ENCODE results near the gene MIPEP. TPM values are rescaled to one million over a fixed set of nuclear protein-coding genes. Genes with fewer than 3 reads are reported as not detected.

Gene MIPEP
- total RNA-seq, 2 donors from 2014 or later: 26.2 to 27.1 TPM

DNA sequence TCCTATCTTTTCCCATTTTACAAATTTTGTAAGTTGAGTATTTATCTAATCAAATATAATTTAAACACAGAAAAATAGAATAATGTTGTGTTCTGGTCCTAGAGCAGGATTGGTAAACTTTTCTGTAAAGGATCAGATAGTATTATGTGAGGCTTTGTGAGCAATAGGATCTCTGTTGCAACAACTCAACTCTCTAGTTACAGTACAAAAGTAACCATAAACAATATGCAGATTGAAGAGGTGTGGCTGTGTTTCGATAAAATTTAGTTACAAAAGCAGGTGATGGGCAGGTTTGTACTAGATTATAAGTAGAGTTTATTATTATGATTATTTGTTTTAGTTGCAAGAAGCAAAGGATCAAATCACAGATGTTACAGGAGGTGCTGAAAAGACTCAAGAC is 23.3 kb upstream of the MIPEP start:
- DNase-seq (ENCODE audit: low spot score): no peak
- H3K27me3 ChIP-seq (replicated peaks; ENCODE audit: insufficient read depth): no peaks in the 10 kb centered on the region
- no peaks in the 10 kb centered on the region for H3K4me1 ChIP-seq (replicated peaks)
- no peak overlapping the region for H3K27ac ChIP-seq
- H3K36me3 ChIP-seq: no peaks in the 10 kb centered on the region
- no peaks in the 10 kb centered on the region for H3K9me3 ChIP-seq
- TF ChIP-seq, protein P1, sequence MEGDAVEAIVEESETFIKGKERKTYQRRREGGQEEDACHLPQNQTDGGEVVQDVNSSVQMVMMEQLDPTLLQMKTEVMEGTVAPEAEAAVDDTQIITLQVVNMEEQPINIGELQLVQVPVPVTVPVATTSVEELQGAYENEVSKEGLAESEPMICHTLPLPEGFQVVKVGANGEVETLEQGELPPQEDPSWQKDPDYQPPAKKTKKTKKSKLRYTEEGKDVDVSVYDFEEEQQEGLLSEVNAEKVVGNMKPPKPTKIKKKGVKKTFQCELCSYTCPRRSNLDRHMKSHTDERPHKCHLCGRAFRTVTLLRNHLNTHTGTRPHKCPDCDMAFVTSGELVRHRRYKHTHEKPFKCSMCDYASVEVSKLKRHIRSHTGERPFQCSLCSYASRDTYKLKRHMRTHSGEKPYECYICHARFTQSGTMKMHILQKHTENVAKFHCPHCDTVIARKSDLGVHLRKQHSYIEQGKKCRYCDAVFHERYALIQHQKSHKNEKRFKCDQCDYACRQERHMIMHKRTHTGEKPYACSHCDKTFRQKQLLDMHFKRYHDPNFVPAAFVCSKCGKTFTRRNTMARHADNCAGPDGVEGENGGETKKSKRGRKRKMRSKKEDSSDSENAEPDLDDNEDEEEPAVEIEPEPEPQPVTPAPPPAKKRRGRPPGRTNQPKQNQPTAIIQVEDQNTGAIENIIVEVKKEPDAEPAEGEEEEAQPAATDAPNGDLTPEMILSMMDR (IDR thresholded peaks at IDR 0.05): no peak
- TF ChIP-seq POLR2AphosphoS5 (IDR thresholded peaks at IDR 0.05): no peak
- no peak for TF ChIP-seq POLR2A (IDR thresholded peaks at IDR 0.05)
- intact Hi-C loops (cut with DNase I): no loop called here
- 49% methylated on average over 1 of the region's 1 CpG for WGBS
- no peak overlapping the region for H3K4me3 ChIP-seq

GRCh38 chr13:23909606-23910005 is 20.4 kb upstream of the MIPEP start:
- no peak for DNase-seq (ENCODE audit: low spot score)
- TF ChIP-seq, protein P1 (IDR thresholded peaks at IDR 0.05): no peak
- TF ChIP-seq POLR2AphosphoS5 (IDR thresholded peaks at IDR 0.05) (no peak), POLR2A (IDR thresholded peaks at IDR 0.05) (no peak)
- H3K36me3 ChIP-seq: no peaks in the 10 kb centered on the region
- H3K27me3 ChIP-seq (replicated peaks; ENCODE audit: insufficient read depth): no peaks in the 10 kb centered on the region
- no peaks in the 10 kb centered on the region for H3K9me3 ChIP-seq
- no peaks in the 10 kb centered on the region for H3K4me1 ChIP-seq (replicated peaks)
- no peak overlapping the region for H3K4me3 ChIP-seq
- no peak overlapping the region for H3K27ac ChIP-seq
- intact Hi-C loops (cut with DNase I): no loop called here

- intact Hi-C loops (cut with DNase I): no loop called here
- 88% methylated on average over 2 of the region's 2 CpGs for WGBS
- Histone ChIP-seq H3K27me3 (replicated peaks; ENCODE audit: insufficient read depth) (no peaks in the 10 kb centered on the region), H3K36me3 (no peaks in the 10 kb centered on the region), H3K9me3 (no peaks in the 10 kb centered on the region), H3K27ac (no peak overlapping the region), H3K4me1 (replicated peaks) (no peaks in the 10 kb centered on the region), H3K4me3 (no peak overlapping the region)
- TF ChIP-seq POLR2AphosphoS5 (IDR thresholded peaks at IDR 0.05) (no peak), POLR2A (IDR thresholded peaks at IDR 0.05) (no peak)
- TF ChIP-seq, protein P1 (IDR thresholded peaks at IDR 0.05): no peak
- no peak for DNase-seq (ENCODE audit: low spot score)
These were observed 16.6 kb upstream of the MIPEP start for GRCh38 chr13:23905766-23906165.

DNA sequence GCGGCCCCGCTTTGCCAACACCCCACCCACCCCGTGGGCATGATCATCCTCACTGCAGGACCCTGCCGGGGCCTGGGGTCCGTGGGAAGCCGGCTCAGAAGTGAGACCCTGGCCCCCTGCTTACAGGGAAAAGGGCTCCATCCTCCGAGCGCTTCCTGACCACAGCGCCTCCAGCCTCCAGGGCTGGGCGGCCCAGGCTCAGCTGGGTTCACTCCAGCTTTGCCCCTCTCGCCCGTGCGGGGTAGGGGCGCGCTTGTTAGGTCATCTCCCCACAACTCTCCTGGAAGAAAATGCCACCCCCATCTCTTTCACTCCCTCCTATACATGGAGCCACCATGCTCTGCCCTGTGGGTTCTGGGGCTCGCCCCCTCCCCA is 14.7 kb upstream of the MIPEP start:
- Histone ChIP-seq H3K4me3 (no peak overlapping the region), H3K36me3 (no peaks in the 10 kb centered on the region), H3K27ac (no peak overlapping the region), H3K9me3 (no peaks in the 10 kb centered on the region), H3K27me3 (replicated peaks; ENCODE audit: insufficient read depth) (no peaks in the 10 kb centered on the region), H3K4me1 (replicated peaks) (no peaks in the 10 kb centered on the region)
- intact Hi-C loops (cut with DNase I): loop anchor here (5.0 kb wide), 1 partner anchor 108 kb away; no protein-coding TSS in a partner anchor
- DNase-seq (ENCODE audit: low spot score): no peak
- WGBS: 68% methylated on average over 16 of the region's 16 CpGs
- TF ChIP-seq POLR2AphosphoS5 (IDR thresholded peaks at IDR 0.05): no peak
- no peak for TF ChIP-seq POLR2A (IDR thresholded peaks at IDR 0.05)
- TF ChIP-seq, protein P1 (IDR thresholded peaks at IDR 0.05): no peak

GRCh38 chr13:23902975-23903905 is 14.0 kb upstream of the MIPEP start:
- TF ChIP-seq POLR2A (IDR thresholded peaks at IDR 0.05): no peak
- TF ChIP-seq POLR2AphosphoS5 (IDR thresholded peaks at IDR 0.05): no peak
- TF ChIP-seq, protein P1 (IDR thresholded peaks at IDR 0.05): no peak
- Histone ChIP-seq H3K9me3 (no peaks in the 10 kb centered on the region), H3K4me1 (replicated peaks) (no peaks in the 10 kb centered on the region), H3K36me3 (no peaks in the 10 kb centered on the region), H3K27ac (no peak overlapping the region), H3K27me3 (replicated peaks; ENCODE audit: insufficient read depth) (no peaks in the 10 kb centered on the region), H3K4me3 (no peak overlapping the region)
- DNase-seq (ENCODE audit: low spot score): no peak
- intact Hi-C loops (cut with DNase I): loop anchor here (5.0 kb wide), 1 partner anchor 109 kb away; no protein-coding TSS in a partner anchor
- 19% methylated on average over 40 of the region's 67 CpGs for WGBS

Measured in prostate gland (tissue), 2 donors.